Nephron progenitor cell (in vitro differentiated cells): Measurements from ENCODE around the gene ABCB8.
A peak's percentile ranks its signal among the peaks of the same experiment; 100 is the strongest.
"Not testable (repeated sequence)": the region's sequence is repeated elsewhere in the genome, so short reads cannot be mapped to it uniquely, and the experiment has no call there.

ENCODE experiments used
- DNase-seq: peaks from one replicate; pipeline ENCODE4 v3.0.0; 2021
- H3K27ac Mint-ChIP-seq: 2 replicates; pipeline ENCODE4 v1.8.0; 2021; ENCODE audit warnings: mild to moderate bottlenecking, moderate library complexity, mixed read lengths
- H3K27me3 Mint-ChIP-seq: 2 replicates; pipeline ENCODE4 v1.8.0; 2021; ENCODE audit warnings: mild to moderate bottlenecking, low read depth, mixed read lengths; ENCODE audit not compliant: poor library complexity
- H3K36me3 Mint-ChIP-seq: 2 replicates; pipeline ENCODE4 v1.8.0; 2021; ENCODE audit warnings: low read depth, mixed read lengths
- H3K4me1 Mint-ChIP-seq: 2 replicates; pipeline ENCODE4 v1.8.0; 2021; ENCODE audit warnings: mixed read lengths
- H3K4me3 Mint-ChIP-seq: 2 replicates; pipeline ENCODE4 v1.8.0; 2021; ENCODE audit warnings: mild to moderate bottlenecking, moderate library complexity, mixed read lengths
- H3K9me3 Mint-ChIP-seq: 2 replicates; pipeline ENCODE4 v1.8.0; 2021; ENCODE audit warnings: mild to moderate bottlenecking, moderate library complexity, mixed read lengths
- CTCF ChIP-seq: fragments of 200-600 bp; sonication (generic); IDR thresholded peaks from 2 replicates; pipeline ENCODE4 v1.5.0; 2021; ENCODE audit warnings: antibody characterized with exemption

Gene ABCB8

GRCh38 chr7:151024435-151025056 lies 3.7 kb upstream of the ABCB8 start, which contains the start of gene ATG9B:
TSS of gene ATG9B (minus strand) at chr7:151024494. CDS start at chr7:151024423, 71 bp downstream.
- no peak for DNase-seq
- H3K9me3 Mint-ChIP-seq, result no peaks in the 10 kb centered on the region
- H3K4me3 Mint-ChIP-seq, result no peak within 1 kb of the TSS
- H3K4me1 Mint-ChIP-seq, result peaks cover 63% of the 10 kb centered on the region
- H3K27me3 Mint-ChIP-seq, result peaks cover 32% of the 10 kb centered on the region
- no peak within 1 kb of the TSS for H3K27ac Mint-ChIP-seq
- no peaks in the 10 kb centered on the region for H3K36me3 Mint-ChIP-seq
- no peak for TF ChIP-seq CTCF

DNA sequence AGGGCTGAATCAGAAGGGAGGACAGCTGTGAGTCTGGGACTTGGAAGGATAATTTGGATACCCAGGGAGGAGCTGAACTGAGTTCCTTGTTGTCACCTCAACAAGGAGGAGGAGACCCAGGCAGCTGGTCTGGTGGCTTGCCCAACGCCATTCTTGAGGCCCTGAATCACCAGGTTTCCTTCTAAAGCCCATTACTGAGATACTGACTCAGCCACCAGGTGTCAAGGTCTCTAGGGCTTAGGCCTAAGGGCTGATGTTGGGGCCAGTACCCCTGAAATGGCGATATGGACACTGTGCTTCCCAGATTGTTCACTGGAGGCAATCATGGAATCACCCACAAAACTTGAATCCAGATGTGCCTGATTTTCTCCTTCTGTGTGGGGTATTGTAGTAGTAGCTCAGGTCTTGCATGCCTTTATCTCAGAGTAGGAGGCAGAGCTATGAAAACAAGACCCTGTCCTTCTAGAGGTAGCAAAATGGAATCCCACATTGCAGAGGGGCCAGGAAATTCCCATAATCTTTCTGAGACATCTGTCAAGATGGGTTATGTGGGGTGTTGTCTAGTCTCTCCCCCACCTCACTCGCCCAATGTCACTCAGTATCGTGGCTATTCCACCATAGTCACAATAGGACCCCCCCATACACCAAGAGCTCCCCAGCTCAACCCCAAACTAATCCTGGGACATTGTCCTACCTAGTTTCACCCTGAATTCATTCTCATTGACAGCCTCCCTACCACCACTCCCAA lies 2.2 kb upstream of the ABCB8 start:
- DNase-seq, result no peak
- H3K4me1 Mint-ChIP-seq, result peaks cover 48% of the 10 kb centered on the region
- no peak overlapping the region for H3K27ac Mint-ChIP-seq
- peaks cover 27% of the 10 kb centered on the region for H3K27me3 Mint-ChIP-seq
- no peak overlapping the region for H3K4me3 Mint-ChIP-seq
- no peak for TF ChIP-seq CTCF
- H3K36me3 Mint-ChIP-seq, result no peaks in the 10 kb centered on the region
- no peaks in the 10 kb centered on the region for H3K9me3 Mint-ChIP-seq

GRCh38 chr7:151026771-151027727 lies 1.2 kb upstream of the ABCB8 start:
- H3K27me3 Mint-ChIP-seq, result peaks cover 27% of the 10 kb centered on the region
- not testable (repeated sequence) for H3K36me3 Mint-ChIP-seq, H3K9me3 Mint-ChIP-seq, DNase-seq, H3K27ac Mint-ChIP-seq
- H3K4me3 Mint-ChIP-seq, result peak overlapping the region; percentile 91
- H3K4me1 Mint-ChIP-seq, result peaks cover 38% of the 10 kb centered on the region

DNA sequence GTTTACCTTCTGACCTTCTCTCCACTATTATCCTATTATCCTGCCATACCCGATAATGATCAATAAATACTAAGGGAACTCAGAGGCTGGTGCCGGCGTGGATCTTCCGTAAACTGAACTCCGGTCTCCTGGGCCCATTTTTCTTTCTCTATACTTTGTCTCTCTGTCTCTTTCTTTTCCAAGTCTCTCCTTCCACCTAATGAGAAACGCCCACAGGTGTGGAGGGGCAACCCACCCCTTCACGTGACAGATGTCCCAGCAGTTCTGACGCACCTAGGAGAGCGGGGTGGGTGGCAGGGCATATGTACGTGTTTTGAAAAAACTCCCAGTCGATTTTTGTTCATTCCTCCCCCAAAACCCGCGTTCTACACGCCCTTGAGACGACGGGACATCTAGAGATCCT lies 521 bp upstream of the ABCB8 start:
- peak overlapping the region; percentile 91 for H3K4me3 Mint-ChIP-seq
- not testable (repeated sequence) for H3K9me3 Mint-ChIP-seq, DNase-seq, H3K36me3 Mint-ChIP-seq
- H3K27me3 Mint-ChIP-seq, result peaks cover 27% of the 10 kb centered on the region
- H3K4me1 Mint-ChIP-seq, result peaks cover 37% of the 10 kb centered on the region
- peak overlapping the region; percentile 62 for H3K27ac Mint-ChIP-seq

GRCh38 chr7:151028948-151029501 lies 775 bp downstream of the ABCB8 start:
- H3K27ac Mint-ChIP-seq, result peak overlapping the region; percentile 81
- no peaks in the 10 kb centered on the region for H3K9me3 Mint-ChIP-seq
- H3K27me3 Mint-ChIP-seq, result peaks cover 27% of the 10 kb centered on the region
- DNase-seq, result no peak
- H3K36me3 Mint-ChIP-seq, result no peaks in the 10 kb centered on the region
- H3K4me3 Mint-ChIP-seq, result peak overlapping the region; percentile 91
- H3K4me1 Mint-ChIP-seq, result peaks cover 32% of the 10 kb centered on the region
- TF ChIP-seq CTCF, result no peak

GRCh38 chr7:151031011-151031410 lies 2.8 kb downstream of the ABCB8 start:
- Mint-ChIP-seq H3K4me3 (no peak overlapping the region), H3K9me3 (no peaks in the 10 kb centered on the region), H3K4me1 (peaks cover 26% of the 10 kb centered on the region), H3K27ac (no peak overlapping the region), H3K27me3 (peaks cover 20% of the 10 kb centered on the region), H3K36me3 (no peaks in the 10 kb centered on the region)
- no peak for DNase-seq
- TF ChIP-seq CTCF, result no peak
